Nephron progenitor cell (in vitro differentiated cells): ENCODE results near the gene KCNE5.
"Not testable (repeated sequence)": the region's sequence is repeated elsewhere in the genome, so short reads cannot be mapped to it uniquely, and the experiment has no call there.

Source experiments
- DNase-seq: peaks from one replicate; pipeline ENCODE4 v3.0.0; 2021
- H3K27ac Mint-ChIP-seq: 2 replicates; pipeline ENCODE4 v1.8.0; 2021; ENCODE audit warnings: mild to moderate bottlenecking, moderate library complexity, mixed read lengths
- H3K27me3 Mint-ChIP-seq: 2 replicates; pipeline ENCODE4 v1.8.0; 2021; ENCODE audit warnings: mild to moderate bottlenecking, low read depth, mixed read lengths; ENCODE audit not compliant: poor library complexity
- H3K36me3 Mint-ChIP-seq: 2 replicates; pipeline ENCODE4 v1.8.0; 2021; ENCODE audit warnings: low read depth, mixed read lengths
- H3K4me1 Mint-ChIP-seq: 2 replicates; pipeline ENCODE4 v1.8.0; 2021; ENCODE audit warnings: mixed read lengths
- H3K4me3 Mint-ChIP-seq: 2 replicates; pipeline ENCODE4 v1.8.0; 2021; ENCODE audit warnings: mild to moderate bottlenecking, moderate library complexity, mixed read lengths
- H3K9me3 Mint-ChIP-seq: 2 replicates; pipeline ENCODE4 v1.8.0; 2021; ENCODE audit warnings: mild to moderate bottlenecking, moderate library complexity, mixed read lengths
- CTCF ChIP-seq: fragments of 200-600 bp; sonication (generic); IDR thresholded peaks from 2 replicates; pipeline ENCODE4 v1.5.0; 2021; ENCODE audit warnings: antibody characterized with exemption

Gene KCNE5

GRCh38 chrX:109585488-109585887 is 39.5 kb downstream of the KCNE5 start:
- H3K9me3 Mint-ChIP-seq, result no peaks in the 10 kb centered on the region
- H3K27ac Mint-ChIP-seq, result no peak overlapping the region
- H3K27me3 Mint-ChIP-seq, result peaks cover 16% of the 10 kb centered on the region
- H3K4me3 Mint-ChIP-seq, result no peak overlapping the region
- DNase-seq, result no peak
- H3K4me1 Mint-ChIP-seq, result peaks cover 6% of the 10 kb centered on the region
- no peak for TF ChIP-seq CTCF
- no peaks in the 10 kb centered on the region for H3K36me3 Mint-ChIP-seq

- no peaks in the 10 kb centered on the region for H3K9me3 Mint-ChIP-seq
- H3K27ac Mint-ChIP-seq, result no peak overlapping the region
- H3K4me3 Mint-ChIP-seq, result no peak overlapping the region
- no peaks in the 10 kb centered on the region for H3K4me1 Mint-ChIP-seq
- no peaks in the 10 kb centered on the region for H3K36me3 Mint-ChIP-seq
- DNase-seq, result no peak
- no peak for TF ChIP-seq CTCF
- peaks cover 6% of the 10 kb centered on the region for H3K27me3 Mint-ChIP-seq
Measured at GRCh38 chrX:109578916-109579315, 46.1 kb downstream of the KCNE5 start.

- no peaks in the 10 kb centered on the region for H3K36me3 Mint-ChIP-seq
- H3K9me3 Mint-ChIP-seq, result no peaks in the 10 kb centered on the region
- no peak overlapping the region for H3K27ac Mint-ChIP-seq
- H3K27me3 Mint-ChIP-seq, result peaks cover 10% of the 10 kb centered on the region
- no peak overlapping the region for H3K4me3 Mint-ChIP-seq
- no peak for TF ChIP-seq CTCF
- no peak for DNase-seq
- no peaks in the 10 kb centered on the region for H3K4me1 Mint-ChIP-seq
Measured at GRCh38 chrX:109577055-109577454, 47.9 kb downstream of the KCNE5 start.

GRCh38 chrX:109576083-109576482 is 48.9 kb downstream of the KCNE5 start:
- not testable (repeated sequence) for H3K27ac Mint-ChIP-seq, H3K36me3 Mint-ChIP-seq, H3K4me1 Mint-ChIP-seq, DNase-seq, H3K4me3 Mint-ChIP-seq, H3K9me3 Mint-ChIP-seq
- peaks cover 10% of the 10 kb centered on the region for H3K27me3 Mint-ChIP-seq
